Bronchial epithelial cell (primary cell): ENCODE data around the gene PLEKHM3. TPM values are rescaled to one million over a fixed set of nuclear protein-coding genes. Genes with fewer than 3 reads are reported as not detected.
"Not testable (repeated sequence)": the region's sequence is repeated elsewhere in the genome, so short reads cannot be mapped to it uniquely, and the experiment has no call there.

Experiments
- DNase-seq: peaks from one replicate; pipeline ENCODE4 v3.0.0-alpha.2; 2010; ENCODE audit warnings: low read depth
- FAIRE-seq: peaks from 2 replicates; lab custom pipeline; 2011; peaks lifted over from hg19 to GRCh38; lab: Jason Lieb, UNC
- H3K27me3 ChIP-seq: 2 replicates; pipeline ENCODE4 v1.5.1; 2011; ENCODE audit warnings: low read length; ENCODE audit not compliant: control insufficient read depth, insufficient read depth
- H3K36me3 ChIP-seq: 2 replicates; pipeline ENCODE4 v1.5.1; 2011; ENCODE audit warnings: low read length; ENCODE audit not compliant: control insufficient read depth, insufficient read depth
- H3K4me3 ChIP-seq: 2 replicates; pipeline ENCODE4 v1.5.1; 2011; ENCODE audit warnings: mild to moderate bottlenecking, low read depth, low read length, control low read depth
- total RNA-seq: library from RNA; depleted of rRNA; stranded (reverse); fragments of >200 nt; gene quantifications from 2 replicates; pipeline ENCODE4 v1.2.1, GENCODE V29; 2014
- TF ChIP-seq, protein P1 (sequence below): IDR thresholded peaks from 2 replicates; pipeline ENCODE4 v1.5.1; 2011; ENCODE audit warnings: mild to moderate bottlenecking, moderate library complexity, low read length, control low read depth, inconsistent platforms; ENCODE audit not compliant: insufficient read depth, severe bottlenecking

The PLEKHM3 gene
- total RNA-seq, 1 donor from 2014 or later = 9.5 TPM

DNA sequence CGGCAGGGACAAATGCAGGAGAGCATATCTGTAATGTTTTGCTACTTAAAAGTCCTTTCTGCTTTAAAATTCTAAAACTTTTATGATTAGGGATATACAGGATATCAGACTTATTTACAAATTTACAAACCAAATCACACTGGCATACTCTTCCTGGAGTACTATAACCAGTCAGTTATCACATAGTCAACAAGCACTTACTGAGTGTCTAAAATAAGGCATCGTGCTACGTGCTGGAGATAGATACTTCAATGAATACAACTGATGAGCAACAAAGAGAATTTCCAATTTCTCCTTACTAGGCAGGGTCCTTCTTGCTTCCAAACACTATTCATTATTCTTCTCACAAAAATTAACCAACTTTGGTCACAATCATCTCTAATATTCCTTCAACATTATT lies 113.5 kb downstream of the PLEKHM3 start:
- Histone ChIP-seq H3K4me3 (no peak overlapping the region), H3K27me3 (no peaks in the 10 kb centered on the region), H3K36me3 (no peaks in the 10 kb centered on the region)
- FAIRE-seq = no peak
- TF ChIP-seq, protein P1, sequence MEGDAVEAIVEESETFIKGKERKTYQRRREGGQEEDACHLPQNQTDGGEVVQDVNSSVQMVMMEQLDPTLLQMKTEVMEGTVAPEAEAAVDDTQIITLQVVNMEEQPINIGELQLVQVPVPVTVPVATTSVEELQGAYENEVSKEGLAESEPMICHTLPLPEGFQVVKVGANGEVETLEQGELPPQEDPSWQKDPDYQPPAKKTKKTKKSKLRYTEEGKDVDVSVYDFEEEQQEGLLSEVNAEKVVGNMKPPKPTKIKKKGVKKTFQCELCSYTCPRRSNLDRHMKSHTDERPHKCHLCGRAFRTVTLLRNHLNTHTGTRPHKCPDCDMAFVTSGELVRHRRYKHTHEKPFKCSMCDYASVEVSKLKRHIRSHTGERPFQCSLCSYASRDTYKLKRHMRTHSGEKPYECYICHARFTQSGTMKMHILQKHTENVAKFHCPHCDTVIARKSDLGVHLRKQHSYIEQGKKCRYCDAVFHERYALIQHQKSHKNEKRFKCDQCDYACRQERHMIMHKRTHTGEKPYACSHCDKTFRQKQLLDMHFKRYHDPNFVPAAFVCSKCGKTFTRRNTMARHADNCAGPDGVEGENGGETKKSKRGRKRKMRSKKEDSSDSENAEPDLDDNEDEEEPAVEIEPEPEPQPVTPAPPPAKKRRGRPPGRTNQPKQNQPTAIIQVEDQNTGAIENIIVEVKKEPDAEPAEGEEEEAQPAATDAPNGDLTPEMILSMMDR = no peak
- DNase-seq = no peak

DNA sequence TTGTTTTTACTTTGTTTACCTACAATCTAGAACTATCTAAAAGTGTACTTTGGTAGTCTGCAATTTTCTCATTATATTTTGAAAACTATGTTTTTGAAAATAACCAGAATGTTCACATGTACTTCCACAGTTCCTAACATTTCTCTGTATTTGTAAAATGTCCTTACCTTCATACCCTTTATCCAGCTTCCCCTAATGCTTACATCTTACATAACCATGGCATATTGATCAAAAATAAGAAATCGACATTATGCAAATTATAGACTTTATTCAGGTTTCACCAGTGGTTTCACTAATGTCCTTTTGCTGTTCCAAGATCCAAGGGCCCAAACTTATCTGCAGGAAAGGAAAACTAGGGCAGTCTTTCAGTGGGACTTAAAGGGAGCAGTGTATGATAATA lies 114.1 kb downstream of the PLEKHM3 start:
- TF ChIP-seq, protein P1 = no peak
- DNase-seq = no peak
- Histone ChIP-seq H3K4me3 (no peak overlapping the region), H3K27me3 (no peaks in the 10 kb centered on the region), H3K36me3 (no peaks in the 10 kb centered on the region)
- FAIRE-seq = no peak

DNA sequence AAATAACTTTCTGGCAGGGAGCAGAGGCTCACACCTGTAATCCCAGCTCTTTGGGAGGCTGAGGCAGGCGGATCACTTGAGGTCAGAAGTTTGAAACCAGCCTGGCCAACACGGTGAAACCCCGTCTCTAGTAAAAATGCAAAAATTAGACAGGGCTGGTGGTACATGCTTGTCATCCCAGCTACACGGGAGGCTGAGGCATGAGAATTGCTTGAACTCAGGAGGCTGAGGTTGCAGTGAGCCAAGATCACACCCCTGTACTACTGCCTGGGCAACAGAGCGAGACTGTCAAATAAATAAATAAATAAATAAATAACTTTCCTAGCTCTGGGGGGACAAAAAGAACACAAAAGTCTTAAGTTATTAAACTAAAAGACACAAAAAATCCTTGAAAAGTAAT lies 118.8 kb downstream of the PLEKHM3 start:
- not testable (repeated sequence) for FAIRE-seq, DNase-seq, H3K36me3 ChIP-seq, H3K27me3 ChIP-seq, H3K4me3 ChIP-seq

DNA sequence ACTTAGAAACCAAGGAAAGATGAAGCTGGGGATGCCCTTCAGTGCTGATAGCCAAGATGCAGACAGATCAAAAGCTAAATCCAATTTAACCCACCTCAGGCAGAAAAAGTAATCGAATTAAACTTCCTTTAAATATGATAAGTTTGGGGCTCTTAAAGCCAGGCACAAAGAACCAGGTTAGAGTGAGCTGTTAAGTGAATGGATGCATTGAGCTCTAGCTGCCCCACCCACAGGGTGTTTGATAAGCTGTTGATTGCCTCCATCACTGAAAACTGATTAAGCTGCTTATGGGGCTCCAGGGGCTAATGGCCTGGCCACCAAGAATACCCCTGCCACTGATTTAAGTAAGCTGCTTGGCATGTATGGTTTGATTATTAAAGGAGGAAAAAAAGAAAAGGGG lies 119.8 kb downstream of the PLEKHM3 start:
- Histone ChIP-seq H3K36me3 (no peaks in the 10 kb centered on the region), H3K27me3 (no peaks in the 10 kb centered on the region), H3K4me3 (no peak overlapping the region)
- FAIRE-seq (no peak), DNase-seq (no peak)
- TF ChIP-seq, protein P1 = no peak

DNA sequence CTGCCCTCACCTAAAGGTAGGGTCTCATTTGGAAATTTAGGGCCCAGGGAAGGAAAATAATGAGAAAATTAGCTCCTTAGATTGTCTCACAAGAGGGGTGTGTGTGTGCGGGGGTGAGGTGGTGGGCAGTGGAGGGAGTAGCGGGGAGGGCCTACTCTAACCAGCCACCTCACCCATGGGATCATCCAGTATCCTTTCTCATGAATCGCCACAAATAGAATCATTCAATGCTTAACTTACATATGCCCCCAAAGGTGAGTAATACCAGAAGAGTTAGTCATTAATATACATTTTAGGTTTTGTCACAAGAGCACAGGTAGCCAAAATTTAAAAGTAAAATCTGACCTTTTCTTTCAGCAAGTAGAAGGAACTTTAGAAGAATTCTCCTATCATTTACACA lies 122.1 kb downstream of the PLEKHM3 start:
- DNase-seq (no peak), FAIRE-seq (no peak)
- no peak overlapping the region for H3K4me3 ChIP-seq
- no peaks in the 10 kb centered on the region for H3K27me3 ChIP-seq
- H3K36me3 ChIP-seq = no peaks in the 10 kb centered on the region
- TF ChIP-seq, protein P1 = no peak

DNA sequence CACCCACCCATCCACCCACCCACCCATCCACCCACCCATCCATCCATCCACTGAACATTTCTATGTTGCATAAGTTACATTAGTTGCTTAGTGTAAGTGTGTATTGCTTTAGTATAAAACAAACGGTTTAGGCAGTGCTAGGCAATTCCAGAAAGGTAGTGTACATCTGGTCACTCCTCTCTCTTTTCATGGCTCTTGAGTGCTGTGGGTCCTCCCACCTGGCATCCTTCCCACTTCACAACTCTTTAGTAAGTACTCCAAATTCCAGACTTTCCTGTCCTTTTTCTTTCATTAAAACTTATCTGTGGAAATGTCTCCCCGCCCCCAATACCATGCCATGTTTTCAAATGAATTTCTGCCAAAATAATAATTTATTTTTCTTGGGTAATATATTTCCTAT lies 122.5 kb downstream of the PLEKHM3 start:
- no peaks in the 10 kb centered on the region for H3K36me3 ChIP-seq
- DNase-seq = no peak
- FAIRE-seq = no peak
- no peaks in the 10 kb centered on the region for H3K27me3 ChIP-seq
- TF ChIP-seq, protein P1 = no peak
- no peak overlapping the region for H3K4me3 ChIP-seq
